Measurements from ENCODE around the gene IL18RAP.

DNA sequence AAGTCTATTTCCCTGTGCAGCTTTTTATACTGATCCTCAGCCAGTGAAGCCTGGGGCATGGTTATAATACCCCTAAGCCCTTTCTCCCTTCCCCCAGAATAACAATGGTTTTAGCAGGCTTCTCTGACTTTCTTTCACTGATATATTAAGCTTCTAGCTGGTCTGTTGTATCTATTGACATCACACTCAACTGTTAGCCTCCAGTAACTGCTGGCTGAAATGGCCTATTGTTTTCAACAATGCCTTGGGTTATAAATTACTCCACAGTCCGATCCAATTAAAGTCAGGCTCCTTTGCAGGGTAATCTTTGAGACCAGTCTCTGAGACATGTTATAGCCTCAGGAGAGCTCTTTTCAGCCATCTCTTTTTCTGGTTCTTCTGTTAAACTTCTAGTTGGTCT, 47.2 kb downstream of the IL18RAP start:
- TF ChIP-seq POLR2AphosphoS5 (IDR thresholded peaks at IDR 0.05; ENCODE audit: low read depth, low read length) (no peak), SIN3A (IDR thresholded peaks at IDR 0.05; ENCODE audit: borderline replicate concordance, insufficient read depth, low read length) (no peak), TAF1 (IDR thresholded peaks at IDR 0.05; ENCODE audit: borderline replicate concordance, insufficient read depth, low read length) (no peak), FOXP2 (optimal IDR thresholded peaks at IDR 0.05; ENCODE audit: borderline replicate concordance, extremely low read depth, extremely low read length, insufficient read depth) (no peak)
- TF ChIP-seq, protein P1, sequence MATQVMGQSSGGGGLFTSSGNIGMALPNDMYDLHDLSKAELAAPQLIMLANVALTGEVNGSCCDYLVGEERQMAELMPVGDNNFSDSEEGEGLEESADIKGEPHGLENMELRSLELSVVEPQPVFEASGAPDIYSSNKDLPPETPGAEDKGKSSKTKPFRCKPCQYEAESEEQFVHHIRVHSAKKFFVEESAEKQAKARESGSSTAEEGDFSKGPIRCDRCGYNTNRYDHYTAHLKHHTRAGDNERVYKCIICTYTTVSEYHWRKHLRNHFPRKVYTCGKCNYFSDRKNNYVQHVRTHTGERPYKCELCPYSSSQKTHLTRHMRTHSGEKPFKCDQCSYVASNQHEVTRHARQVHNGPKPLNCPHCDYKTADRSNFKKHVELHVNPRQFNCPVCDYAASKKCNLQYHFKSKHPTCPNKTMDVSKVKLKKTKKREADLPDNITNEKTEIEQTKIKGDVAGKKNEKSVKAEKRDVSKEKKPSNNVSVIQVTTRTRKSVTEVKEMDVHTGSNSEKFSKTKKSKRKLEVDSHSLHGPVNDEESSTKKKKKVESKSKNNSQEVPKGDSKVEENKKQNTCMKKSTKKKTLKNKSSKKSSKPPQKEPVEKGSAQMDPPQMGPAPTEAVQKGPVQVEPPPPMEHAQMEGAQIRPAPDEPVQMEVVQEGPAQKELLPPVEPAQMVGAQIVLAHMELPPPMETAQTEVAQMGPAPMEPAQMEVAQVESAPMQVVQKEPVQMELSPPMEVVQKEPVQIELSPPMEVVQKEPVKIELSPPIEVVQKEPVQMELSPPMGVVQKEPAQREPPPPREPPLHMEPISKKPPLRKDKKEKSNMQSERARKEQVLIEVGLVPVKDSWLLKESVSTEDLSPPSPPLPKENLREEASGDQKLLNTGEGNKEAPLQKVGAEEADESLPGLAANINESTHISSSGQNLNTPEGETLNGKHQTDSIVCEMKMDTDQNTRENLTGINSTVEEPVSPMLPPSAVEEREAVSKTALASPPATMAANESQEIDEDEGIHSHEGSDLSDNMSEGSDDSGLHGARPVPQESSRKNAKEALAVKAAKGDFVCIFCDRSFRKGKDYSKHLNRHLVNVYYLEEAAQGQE (IDR thresholded peaks at IDR 0.05; ENCODE audit: insufficient read depth in 1 of 2, low read depth in 2 of 2, low read length in 2 of 2), result no peak

Measured in PFSK-1 (cell line).